Cardiac muscle cell (in vitro differentiated cells and primary cell): ENCODE measurements around the gene CACNB3. TPM values are rescaled to one million over a fixed set of nuclear protein-coding genes. Genes with fewer than 3 reads are reported as not detected.
A peak's percentile ranks its signal among the peaks of the same experiment; 100 is the strongest.
"Not testable (repeated sequence)": the region's sequence is repeated elsewhere in the genome, so short reads cannot be mapped to it uniquely, and the experiment has no call there.

Experiments
- DNase-seq, 2 donors: peaks; one replicate each; pipeline versions ENCODE4 v3.0.0 to v3.0.0-alpha.2; 2010 to 2017; ENCODE audit warnings: low read depth in 1 of 2, low spot score in 1 of 2
- H3K27ac ChIP-seq: fragments of 200-600 bp; sonication (generic); 2 replicates; pipeline ENCODE4 v1.5.1; 2016
- H3K27me3 ChIP-seq: fragments of 200-600 bp; sonication (generic); 2 replicates; pipeline ENCODE4 v1.6.0; 2016; ENCODE audit warnings: control low read depth
- H3K36me3 ChIP-seq: fragments of 200-600 bp; sonication (generic); 2 replicates; pipeline ENCODE4 v1.5.1; 2016; ENCODE audit warnings: control low read depth
- H3K4me1 ChIP-seq: fragments of 200-600 bp; sonication (generic); 2 replicates; pipeline ENCODE4 v1.8.1; 2017; ENCODE audit warnings: low read depth, mild to moderate bottlenecking, mixed run types
- H3K4me3 ChIP-seq: fragments of 200-600 bp; sonication (generic); 2 replicates; pipeline ENCODE4 v1.5.1; 2016; ENCODE audit warnings: mild to moderate bottlenecking
- H3K9me3 ChIP-seq: fragments of 200-600 bp; sonication (generic); 2 replicates; pipeline ENCODE4 v1.5.1; 2017; ENCODE audit warnings: low read depth, mild to moderate bottlenecking, control low read depth
- polyA plus RNA-seq: library from polyadenylated mRNA; unstranded; fragments of >200 nt; fragmentation: Nextera tagmentation; extraction: Ambion mirVana; gene quantifications from 2 replicates; pipeline ENCODE4 v1.2.1, GENCODE V29; 2016
- total RNA-seq: library from RNA; depleted of rRNA; stranded (reverse); fragments of >200 nt; gene quantifications from 2 replicates; pipeline ENCODE4 v1.2.3, GENCODE V29; 2016
- TF ChIP-seq, protein P1 (sequence below): IDR thresholded peaks from 2 replicates; pipeline ENCODE4 v1.5.1; 2012; ENCODE audit warnings: low read depth, mild to moderate bottlenecking, low read length

CACNB3 gene
- total and polyA plus RNA-seq, 2 experiments from 2014 or later: 20.0 to 21.9 TPM

DNA sequence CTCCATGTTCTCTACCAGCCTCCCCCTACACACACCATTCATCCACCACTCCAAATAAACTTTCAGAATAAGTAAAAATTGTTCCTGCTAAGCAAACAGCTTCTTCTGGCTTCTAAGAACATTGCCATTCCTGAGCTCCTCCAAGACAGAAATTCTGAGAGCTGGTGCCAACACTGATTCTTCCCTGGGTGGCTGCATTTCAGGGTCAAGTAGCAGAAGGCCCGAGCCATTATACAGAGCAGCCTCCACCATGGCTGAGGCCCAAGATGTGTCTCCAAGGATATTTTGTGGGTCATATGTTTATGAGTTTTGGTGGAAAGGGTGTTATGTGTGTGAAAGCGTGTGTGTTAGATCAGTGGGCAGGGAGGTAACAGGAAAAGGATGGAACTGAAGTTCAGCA lies 50.9 kb downstream of the CACNB3 start:
- H3K36me3 ChIP-seq: no peaks in the 10 kb centered on the region
- H3K27me3 ChIP-seq: peaks cover 4% of the 10 kb centered on the region
- no peaks in the 10 kb centered on the region for H3K9me3 ChIP-seq
- no peak overlapping the region for H3K4me3 ChIP-seq
- TF ChIP-seq, protein P1, sequence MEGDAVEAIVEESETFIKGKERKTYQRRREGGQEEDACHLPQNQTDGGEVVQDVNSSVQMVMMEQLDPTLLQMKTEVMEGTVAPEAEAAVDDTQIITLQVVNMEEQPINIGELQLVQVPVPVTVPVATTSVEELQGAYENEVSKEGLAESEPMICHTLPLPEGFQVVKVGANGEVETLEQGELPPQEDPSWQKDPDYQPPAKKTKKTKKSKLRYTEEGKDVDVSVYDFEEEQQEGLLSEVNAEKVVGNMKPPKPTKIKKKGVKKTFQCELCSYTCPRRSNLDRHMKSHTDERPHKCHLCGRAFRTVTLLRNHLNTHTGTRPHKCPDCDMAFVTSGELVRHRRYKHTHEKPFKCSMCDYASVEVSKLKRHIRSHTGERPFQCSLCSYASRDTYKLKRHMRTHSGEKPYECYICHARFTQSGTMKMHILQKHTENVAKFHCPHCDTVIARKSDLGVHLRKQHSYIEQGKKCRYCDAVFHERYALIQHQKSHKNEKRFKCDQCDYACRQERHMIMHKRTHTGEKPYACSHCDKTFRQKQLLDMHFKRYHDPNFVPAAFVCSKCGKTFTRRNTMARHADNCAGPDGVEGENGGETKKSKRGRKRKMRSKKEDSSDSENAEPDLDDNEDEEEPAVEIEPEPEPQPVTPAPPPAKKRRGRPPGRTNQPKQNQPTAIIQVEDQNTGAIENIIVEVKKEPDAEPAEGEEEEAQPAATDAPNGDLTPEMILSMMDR: no peak
- H3K4me1 ChIP-seq: no peaks in the 10 kb centered on the region
- no peak overlapping the region for H3K27ac ChIP-seq
- DNase-seq: no peak

DNA sequence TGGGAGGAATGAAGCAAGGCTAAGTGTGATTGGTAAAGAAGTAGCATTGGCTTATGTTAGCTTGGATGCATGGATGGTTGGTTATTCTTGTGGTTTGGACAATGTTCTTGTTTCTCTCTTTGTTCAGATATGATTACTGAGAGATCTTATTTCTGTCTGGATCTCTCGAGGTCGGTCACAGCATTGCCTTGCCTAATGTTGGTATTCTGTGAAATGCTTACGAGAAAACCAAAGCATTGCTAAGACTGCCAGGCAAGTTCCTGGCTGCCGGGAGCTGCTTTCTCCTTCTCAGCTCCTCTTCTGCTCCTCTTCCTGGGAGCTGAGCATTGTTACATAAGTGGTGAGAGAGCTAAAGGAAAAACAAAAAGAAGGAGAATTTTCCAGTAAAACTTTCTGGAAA lies 54.8 kb downstream of the CACNB3 start:
- Histone ChIP-seq H3K27me3 (no peaks in the 10 kb centered on the region), H3K4me3 (no peak overlapping the region), H3K9me3 (no peaks in the 10 kb centered on the region), H3K27ac (no peak overlapping the region), H3K36me3 (no peaks in the 10 kb centered on the region), H3K4me1 (no peaks in the 10 kb centered on the region)
- peak in 1 of 2 donors; percentile 42 for DNase-seq
- TF ChIP-seq, protein P1: no peak

DNA sequence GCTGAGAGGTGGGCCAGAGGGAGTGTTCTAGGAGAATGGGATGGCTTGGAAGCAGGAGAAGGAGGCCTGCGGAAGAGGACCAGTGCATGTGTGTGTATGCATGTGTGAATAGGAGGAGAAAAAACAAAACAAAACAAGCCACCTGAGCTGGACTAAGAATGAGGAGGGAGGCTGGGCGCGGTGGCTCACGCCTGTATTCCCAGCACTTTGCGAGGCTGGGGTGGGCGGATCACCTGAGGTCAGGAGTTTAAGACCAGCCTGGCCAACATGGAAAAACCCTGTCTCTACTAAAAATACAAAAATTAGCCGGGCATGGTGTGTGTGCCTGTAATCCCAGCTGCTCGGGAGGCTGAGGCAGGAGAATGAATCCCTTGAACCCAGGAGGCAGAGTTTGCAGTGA lies 55.2 kb downstream of the CACNB3 start:
- DNase-seq, H3K4me1 ChIP-seq, H3K27ac ChIP-seq, H3K9me3 ChIP-seq, H3K4me3 ChIP-seq, H3K36me3 ChIP-seq, H3K27me3 ChIP-seq: not testable (repeated sequence)

DNA sequence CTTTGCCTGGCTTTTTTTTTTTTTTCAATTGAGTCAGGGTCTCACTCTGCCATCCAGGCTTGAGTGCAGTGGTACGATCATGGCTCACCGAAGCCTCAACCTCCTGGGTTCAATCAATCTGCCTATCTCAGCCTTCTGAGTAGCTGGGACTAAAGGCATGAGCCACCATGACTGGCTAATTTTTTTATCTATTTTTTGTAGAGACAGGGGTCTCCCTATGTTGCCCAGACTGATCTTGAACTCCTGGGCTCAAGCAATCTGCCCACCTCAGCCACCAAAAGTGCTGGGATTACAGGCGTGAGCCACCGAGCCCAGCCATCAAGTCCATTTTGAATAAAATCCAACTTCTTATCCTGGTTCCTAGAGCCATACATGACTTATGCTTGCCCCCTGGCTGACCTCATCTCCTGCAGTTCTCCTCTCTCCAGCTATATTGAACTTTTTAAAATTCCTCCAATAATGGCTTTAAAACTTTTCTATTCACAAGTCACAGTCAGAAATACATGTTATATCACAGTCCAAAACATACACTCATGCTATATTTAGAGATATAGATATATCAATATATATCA lies 57.7 kb downstream of the CACNB3 start:
- Histone ChIP-seq H3K27me3 (no peaks in the 10 kb centered on the region), H3K4me1 (no peaks in the 10 kb centered on the region), H3K27ac (no peak overlapping the region), H3K36me3 (no peaks in the 10 kb centered on the region), H3K4me3 (no peak overlapping the region), H3K9me3 (no peaks in the 10 kb centered on the region)
- TF ChIP-seq, protein P1: no peak
- no peak for DNase-seq

Other genes with a start within 250 kb of the CACNB3 start
- gene LALBA, start 248.4 kb upstream of the CACNB3 start, total RNA-seq: not detected in 2 replicates
- gene LALBA, start 248.4 kb upstream of the CACNB3 start, polyA plus RNA-seq: not detected in 2 replicates
- 40.8 and 51.5 TPM in 2 replicates for gene KANSL2, start 136.3 kb upstream of the CACNB3 start, total RNA-seq
- gene KANSL2, start 136.3 kb upstream of the CACNB3 start, polyA plus RNA-seq: 34.5 and 52.6 TPM in 2 replicates
- 17.6 and 20.4 TPM in 2 replicates for gene CCNT1, start 101.8 kb upstream of the CACNB3 start, total RNA-seq
- 6.3 and 9.9 TPM in 2 replicates for gene CCNT1, start 101.8 kb upstream of the CACNB3 start, polyA plus RNA-seq
- 51.1 and 60.1 TPM in 2 replicates for gene ADCY6, start 29.4 kb upstream of the CACNB3 start, total RNA-seq
- 38.1 and 50.3 TPM in 2 replicates for gene ADCY6, start 29.4 kb upstream of the CACNB3 start, polyA plus RNA-seq
- 66.3 and 89.5 TPM in 2 replicates for gene DDX23, start 33.7 kb downstream of the CACNB3 start, total RNA-seq
- gene DDX23, start 33.7 kb downstream of the CACNB3 start, polyA plus RNA-seq: 35.3 and 49.0 TPM in 2 replicates
- gene RND1, start 47.4 kb downstream of the CACNB3 start, total RNA-seq: 2.1 and 2.9 TPM in 2 replicates
- 3.5 and 7.2 TPM in 2 replicates for gene RND1, start 47.4 kb downstream of the CACNB3 start, polyA plus RNA-seq
- gene FKBP11, start 107.0 kb downstream of the CACNB3 start, total RNA-seq: 8.9 and 9.4 TPM in 2 replicates
- 3.4 and 11.9 TPM in 2 replicates for gene FKBP11, start 107.0 kb downstream of the CACNB3 start, polyA plus RNA-seq
- 106 and 115 TPM in 2 replicates for gene ARF3, start 139.0 kb downstream of the CACNB3 start, total RNA-seq
- 102 and 120 TPM in 2 replicates for gene ARF3, start 139.0 kb downstream of the CACNB3 start, polyA plus RNA-seq
- gene WNT10B, start 153.2 kb downstream of the CACNB3 start, total RNA-seq: 0.36 and 0.53 TPM in 2 replicates
- 0.45 TPM in 1 of 2 replicates, not detected in the other for gene WNT10B, start 153.2 kb downstream of the CACNB3 start, polyA plus RNA-seq
- not detected in 2 replicates for gene WNT1, start 159.8 kb downstream of the CACNB3 start, total RNA-seq
- not detected in 2 replicates for gene WNT1, start 159.8 kb downstream of the CACNB3 start, polyA plus RNA-seq
- 4.4 and 5.4 TPM in 2 replicates for gene DDN, start 180.9 kb downstream of the CACNB3 start, total RNA-seq
- 2.1 and 3.0 TPM in 2 replicates for gene DDN, start 180.9 kb downstream of the CACNB3 start, polyA plus RNA-seq
- gene PRKAG1, start 200.3 kb downstream of the CACNB3 start, total RNA-seq: 40.8 and 41.0 TPM in 2 replicates
- 48.1 and 54.5 TPM in 2 replicates for gene PRKAG1, start 200.3 kb downstream of the CACNB3 start, polyA plus RNA-seq
- 28.8 and 41.3 TPM in 2 replicates for gene KMT2D, start 242.3 kb downstream of the CACNB3 start, total RNA-seq
- 31.0 and 41.3 TPM in 2 replicates for gene KMT2D, start 242.3 kb downstream of the CACNB3 start, polyA plus RNA-seq